Smooth muscle cell of bladder (primary cell): Measurements from ENCODE around the gene PCDHGA8. TPM values are rescaled to one million over a fixed set of nuclear protein-coding genes. Genes with fewer than 3 reads are reported as not detected.

Experiments used
- total RNA-seq: library from RNA; depleted of rRNA; stranded (reverse); fragments of >200 nt; gene quantifications from 2 replicates; pipeline ENCODE4 v1.2.3, GENCODE V29; 2014

PCDHGA8 gene
- total RNA-seq, 1 donor from 2014 or later = 3.3 TPM

DNA sequence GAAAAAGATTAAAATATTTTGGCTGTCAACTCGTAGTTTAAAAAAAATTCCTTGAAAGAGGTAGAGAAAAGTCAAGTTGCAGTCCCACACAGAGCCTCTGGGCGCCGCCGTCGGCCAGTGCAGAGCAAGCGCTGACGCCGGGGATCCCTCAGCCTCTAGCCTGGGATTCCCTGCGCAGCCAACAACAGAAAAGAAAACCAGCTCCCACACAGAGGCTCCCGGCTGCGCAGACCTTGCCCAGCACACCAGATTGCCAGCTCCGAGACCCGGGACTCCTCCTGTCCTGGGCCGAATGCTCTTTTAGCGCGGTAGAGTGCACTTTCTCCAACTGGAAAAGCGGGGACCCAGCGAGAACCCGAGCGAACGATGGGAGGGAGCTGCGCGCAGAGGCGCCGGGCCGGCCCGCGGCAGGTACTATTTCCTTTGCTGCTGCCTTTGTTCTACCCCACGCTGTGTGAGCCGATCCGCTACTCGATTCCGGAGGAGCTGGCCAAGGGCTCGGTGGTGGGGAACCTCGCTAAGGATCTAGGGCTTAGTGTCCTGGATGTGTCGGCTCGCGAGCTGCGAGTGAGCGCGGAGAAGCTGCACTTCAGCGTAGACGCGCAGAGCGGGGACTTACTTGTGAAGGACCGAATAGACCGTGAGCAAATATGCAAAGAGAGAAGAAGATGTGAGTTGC is 25.2 kb downstream of the PCDHGA8 start, which contains the start of gene PCDHGB7:
TSS of gene PCDHGB7 (plus strand) at position 184 of the 679 bp plus-strand sequence. CDS start at position 367, 183 bp downstream.

DNA sequence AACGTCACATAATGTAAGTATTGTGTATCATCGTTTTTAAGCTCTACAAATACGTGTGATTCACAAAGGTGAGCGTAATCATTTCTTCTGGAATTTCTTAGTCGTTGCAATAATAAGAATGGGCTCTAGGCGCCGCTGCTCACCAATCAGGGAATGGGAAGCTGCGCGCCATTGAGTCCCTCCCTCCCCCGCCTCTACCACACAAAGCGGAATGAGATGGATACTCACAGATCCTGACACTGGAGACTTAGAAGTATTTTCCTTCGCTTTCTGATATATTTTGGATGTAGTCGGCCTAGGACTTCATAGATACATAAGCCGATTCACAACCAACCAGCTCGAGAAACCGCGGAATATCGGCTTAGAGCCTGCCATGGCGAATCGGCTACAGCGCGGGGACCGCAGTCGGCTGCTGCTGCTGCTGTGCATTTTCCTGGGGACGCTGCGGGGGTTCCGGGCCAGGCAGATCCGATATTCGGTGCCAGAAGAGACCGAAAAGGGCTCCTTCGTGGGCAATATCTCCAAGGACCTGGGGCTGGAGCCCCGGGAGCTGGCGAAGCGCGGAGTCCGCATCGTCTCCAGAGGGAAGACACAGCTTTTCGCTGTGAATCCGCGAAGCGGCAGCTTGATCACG is 28.5 kb downstream of the PCDHGA8 start, which contains the start of gene PCDHGA11:
TSS of gene PCDHGA11 (plus strand) at position 197 of the 634 bp plus-strand sequence. CDS start at position 374, 177 bp downstream.

DNA sequence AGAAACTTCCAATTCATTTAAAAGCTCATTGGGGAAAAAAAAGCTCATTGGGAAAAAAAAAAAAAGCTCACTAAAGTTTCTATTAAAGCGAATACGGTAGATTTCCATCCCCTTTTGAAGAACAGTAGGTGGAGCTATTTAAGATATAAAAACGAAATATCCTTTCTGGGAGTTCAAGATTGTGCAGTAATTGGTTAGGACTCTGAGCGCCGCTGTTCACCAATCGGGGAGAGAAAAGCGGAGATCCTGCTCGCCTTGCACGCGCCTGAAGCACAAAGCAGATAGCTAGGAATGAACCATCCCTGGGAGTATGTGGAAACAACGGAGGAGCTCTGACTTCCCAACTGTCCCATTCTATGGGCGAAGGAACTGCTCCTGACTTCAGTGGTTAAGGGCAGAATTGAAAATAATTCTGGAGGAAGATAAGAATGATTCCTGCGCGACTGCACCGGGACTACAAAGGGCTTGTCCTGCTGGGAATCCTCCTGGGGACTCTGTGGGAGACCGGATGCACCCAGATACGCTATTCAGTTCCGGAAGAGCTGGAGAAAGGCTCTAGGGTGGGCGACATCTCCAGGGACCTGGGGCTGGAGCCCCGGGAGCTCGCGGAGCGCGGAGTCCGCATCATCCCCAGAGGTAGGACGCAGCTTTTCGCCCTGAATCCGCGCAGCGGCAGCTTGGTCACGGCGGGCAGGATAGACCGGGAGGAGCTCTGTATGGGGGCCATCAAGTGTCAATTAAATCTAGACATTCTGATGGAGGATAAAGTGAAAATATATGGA is 38.1 kb downstream of the PCDHGA8 start, which contains the start of gene PCDHGA12:
TSS of gene PCDHGA12 (plus strand) at position 176 of the 782 bp plus-strand sequence. CDS start at position 429, 253 bp downstream.

Other genes starting within 250 kb of the PCDHGA8 start
- under 0.01 and 0.09 TPM in 2 replicates for gene PCDHB6, start 242.6 kb upstream of the PCDHGA8 start, total RNA-seq
- 0.18 and 0.71 TPM in 2 replicates for gene PCDHB7, start 220.0 kb upstream of the PCDHGA8 start, total RNA-seq
- 0.09 and 0.43 TPM in 2 replicates for gene PCDHB8, start 214.8 kb upstream of the PCDHGA8 start, total RNA-seq
- 0.18 and 0.85 TPM in 2 replicates for gene PCDHB16, start 210.2 kb upstream of the PCDHGA8 start, total RNA-seq
- 0.09 and 0.14 TPM in 2 replicates for gene PCDHB9, start 205.5 kb upstream of the PCDHGA8 start, total RNA-seq
- 0.28 and 0.71 TPM in 2 replicates for gene PCDHB10, start 200.3 kb upstream of the PCDHGA8 start, total RNA-seq
- 0.18 and 0.28 TPM in 2 replicates for gene PCDHB11, start 193.0 kb upstream of the PCDHGA8 start, total RNA-seq
- gene PCDHB12, start 183.9 kb upstream of the PCDHGA8 start, total RNA-seq = 0.09 and 0.43 TPM in 2 replicates
- 0.28 TPM in 2 replicates for gene PCDHB13, start 178.7 kb upstream of the PCDHGA8 start, total RNA-seq
- gene PCDHB14, start 169.3 kb upstream of the PCDHGA8 start, total RNA-seq = 0.46 and 0.85 TPM in 2 replicates
- gene PCDHB15, start 147.2 kb upstream of the PCDHGA8 start, total RNA-seq = 0.46 and 0.71 TPM in 2 replicates
- gene SLC25A2, start 88.6 kb upstream of the PCDHGA8 start, total RNA-seq = 0.14 and 0.18 TPM in 2 replicates
- gene TAF7, start 71.8 kb upstream of the PCDHGA8 start, total RNA-seq = 75.2 and 97.5 TPM in 2 replicates
- 1.1 TPM in 2 replicates for gene PCDHGA1, start 62.1 kb upstream of the PCDHGA8 start, total RNA-seq
- gene PCDHGA2, start 53.9 kb upstream of the PCDHGA8 start, total RNA-seq = 2.7 and 2.8 TPM in 2 replicates
- 0.85 and 1.4 TPM in 2 replicates for gene PCDHGA3, start 48.8 kb upstream of the PCDHGA8 start, total RNA-seq
- gene PCDHGB1, start 42.5 kb upstream of the PCDHGA8 start, total RNA-seq = 2.3 and 3.3 TPM in 2 replicates
- 3.3 and 4.5 TPM in 2 replicates for gene PCDHGA4, start 37.6 kb upstream of the PCDHGA8 start, total RNA-seq
- 2.4 and 2.7 TPM in 2 replicates for gene PCDHGB2, start 32.6 kb upstream of the PCDHGA8 start, total RNA-seq
- gene PCDHGA5, start 28.5 kb upstream of the PCDHGA8 start, total RNA-seq = 1.3 TPM in 2 replicates
- gene PCDHGB3, start 22.4 kb upstream of the PCDHGA8 start, total RNA-seq = 5.3 and 5.4 TPM in 2 replicates
- 3.0 and 3.2 TPM in 2 replicates for gene PCDHGA6, start 18.7 kb upstream of the PCDHGA8 start, total RNA-seq
- 4.1 and 4.6 TPM in 2 replicates for gene PCDHGA7, start 9.9 kb upstream of the PCDHGA8 start, total RNA-seq
- gene PCDHGB4, start 4.9 kb upstream of the PCDHGA8 start, total RNA-seq = 26.9 and 27.5 TPM in 2 replicates
- gene PCDHGB5, start 5.3 kb downstream of the PCDHGA8 start, total RNA-seq = 15.9 and 19.9 TPM in 2 replicates
- 2.7 and 3.1 TPM in 2 replicates for gene PCDHGA9, start 10.1 kb downstream of the PCDHGA8 start, total RNA-seq
- gene PCDHGB6, start 15.4 kb downstream of the PCDHGA8 start, total RNA-seq = 2.7 and 3.1 TPM in 2 replicates
- 4.3 and 5.4 TPM in 2 replicates for gene PCDHGA10, start 20.4 kb downstream of the PCDHGA8 start, total RNA-seq
- 6.3 and 6.9 TPM in 2 replicates for gene PCDHGB7, start 25.0 kb downstream of the PCDHGA8 start, total RNA-seq
- 6.4 and 8.5 TPM in 2 replicates for gene PCDHGA11, start 28.4 kb downstream of the PCDHGA8 start, total RNA-seq
- gene PCDHGA12, start 37.9 kb downstream of the PCDHGA8 start, total RNA-seq = 9.1 and 11.7 TPM in 2 replicates
- gene PCDHGC3, start 83.3 kb downstream of the PCDHGA8 start, total RNA-seq = 38.1 and 41.7 TPM in 2 replicates
- 1.7 TPM in 2 replicates for gene PCDHGC4, start 92.4 kb downstream of the PCDHGA8 start, total RNA-seq
- gene PCDHGC5, start 96.4 kb downstream of the PCDHGA8 start, total RNA-seq = 1.3 and 2.6 TPM in 2 replicates
- gene DIAPH1, start 226.4 kb downstream of the PCDHGA8 start, total RNA-seq = 9.2 TPM in 2 replicates
- 62.6 and 62.7 TPM in 2 replicates for gene HDAC3, start 244.2 kb downstream of the PCDHGA8 start, total RNA-seq
- 2.1 and 2.8 TPM in 2 replicates for gene RELL2, start 244.4 kb downstream of the PCDHGA8 start, total RNA-seq